GM12875 (cell line): ENCODE data around the gene GRIA3.

Experiments
- H3K4me3 ChIP-seq: one replicate; pipeline ENCODE4 v1.5.1; 2011; ENCODE audit warnings: low read depth, low read length, control low read depth
- TF ChIP-seq, protein P1 (sequence below): IDR thresholded peaks from 2 replicates; pipeline ENCODE4 v1.5.1; 2011; ENCODE audit warnings: low read depth, mild to moderate bottlenecking, control low read depth, inconsistent platforms, low read length, moderate library complexity, borderline replicate concordance; ENCODE audit not compliant: insufficient read depth

Gene GRIA3

DNA sequence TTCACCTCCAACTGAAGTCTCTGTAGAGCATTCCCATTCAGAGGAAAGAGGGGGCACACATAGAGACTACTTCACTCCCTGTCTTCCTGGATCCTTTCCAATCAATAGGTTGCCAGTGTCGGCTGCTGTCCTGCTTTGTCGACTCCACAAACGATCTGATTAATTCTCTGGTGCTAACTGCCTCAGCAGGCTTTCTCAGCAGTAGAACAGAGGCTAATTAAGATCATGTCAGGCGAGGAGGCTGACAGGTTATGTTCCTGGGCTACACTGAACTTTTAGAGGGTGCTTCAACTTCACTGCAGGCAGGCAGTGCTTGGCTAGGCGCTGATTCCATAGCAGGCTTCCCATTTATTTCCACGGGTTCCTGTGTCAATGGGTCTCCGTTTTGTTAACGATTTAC is 79.2 kb downstream of the GRIA3 start:
- TF ChIP-seq, protein P1, sequence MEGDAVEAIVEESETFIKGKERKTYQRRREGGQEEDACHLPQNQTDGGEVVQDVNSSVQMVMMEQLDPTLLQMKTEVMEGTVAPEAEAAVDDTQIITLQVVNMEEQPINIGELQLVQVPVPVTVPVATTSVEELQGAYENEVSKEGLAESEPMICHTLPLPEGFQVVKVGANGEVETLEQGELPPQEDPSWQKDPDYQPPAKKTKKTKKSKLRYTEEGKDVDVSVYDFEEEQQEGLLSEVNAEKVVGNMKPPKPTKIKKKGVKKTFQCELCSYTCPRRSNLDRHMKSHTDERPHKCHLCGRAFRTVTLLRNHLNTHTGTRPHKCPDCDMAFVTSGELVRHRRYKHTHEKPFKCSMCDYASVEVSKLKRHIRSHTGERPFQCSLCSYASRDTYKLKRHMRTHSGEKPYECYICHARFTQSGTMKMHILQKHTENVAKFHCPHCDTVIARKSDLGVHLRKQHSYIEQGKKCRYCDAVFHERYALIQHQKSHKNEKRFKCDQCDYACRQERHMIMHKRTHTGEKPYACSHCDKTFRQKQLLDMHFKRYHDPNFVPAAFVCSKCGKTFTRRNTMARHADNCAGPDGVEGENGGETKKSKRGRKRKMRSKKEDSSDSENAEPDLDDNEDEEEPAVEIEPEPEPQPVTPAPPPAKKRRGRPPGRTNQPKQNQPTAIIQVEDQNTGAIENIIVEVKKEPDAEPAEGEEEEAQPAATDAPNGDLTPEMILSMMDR: no peak
- H3K4me3 ChIP-seq: no peak overlapping the region

DNA sequence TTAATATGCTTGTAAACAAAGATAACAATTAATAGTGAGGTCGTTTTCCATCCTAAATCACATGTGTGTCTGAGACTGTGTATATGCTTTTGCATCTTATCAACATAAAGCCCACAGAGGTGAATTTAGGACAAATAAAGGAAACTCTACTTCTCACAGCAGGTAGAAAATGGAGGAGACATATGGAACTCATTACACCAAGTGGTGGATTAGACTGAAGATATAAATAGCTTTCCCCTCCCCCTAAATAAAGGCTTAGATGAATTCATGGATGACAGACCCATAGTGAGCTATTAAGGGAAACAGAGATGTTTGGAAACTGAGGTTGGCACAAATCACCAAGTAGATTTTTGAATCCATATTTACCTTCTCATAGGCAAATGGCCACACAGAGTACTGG is 79.7 kb downstream of the GRIA3 start:
- TF ChIP-seq, protein P1: no peak
- H3K4me3 ChIP-seq: no peak overlapping the region

DNA sequence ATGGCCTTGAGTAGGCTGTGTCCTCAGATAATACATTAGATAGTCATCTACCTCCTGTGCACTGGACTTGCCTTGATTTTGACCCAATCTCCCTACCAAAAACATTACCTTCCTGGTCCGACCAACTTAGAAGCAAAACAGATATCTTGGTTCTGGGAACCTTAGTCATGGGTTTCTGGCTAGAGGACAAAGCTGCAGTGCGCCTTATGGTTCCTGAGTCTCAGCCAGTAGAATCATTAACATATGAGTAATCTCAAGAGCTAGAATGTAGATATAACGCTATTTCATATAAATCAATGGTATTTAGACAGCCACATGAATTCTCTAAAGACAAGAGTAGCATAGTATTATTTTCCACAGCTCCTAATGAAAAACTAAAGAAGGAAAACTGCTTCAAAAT is 83.1 kb downstream of the GRIA3 start:
- TF ChIP-seq, protein P1: no peak
- no peak overlapping the region for H3K4me3 ChIP-seq

DNA sequence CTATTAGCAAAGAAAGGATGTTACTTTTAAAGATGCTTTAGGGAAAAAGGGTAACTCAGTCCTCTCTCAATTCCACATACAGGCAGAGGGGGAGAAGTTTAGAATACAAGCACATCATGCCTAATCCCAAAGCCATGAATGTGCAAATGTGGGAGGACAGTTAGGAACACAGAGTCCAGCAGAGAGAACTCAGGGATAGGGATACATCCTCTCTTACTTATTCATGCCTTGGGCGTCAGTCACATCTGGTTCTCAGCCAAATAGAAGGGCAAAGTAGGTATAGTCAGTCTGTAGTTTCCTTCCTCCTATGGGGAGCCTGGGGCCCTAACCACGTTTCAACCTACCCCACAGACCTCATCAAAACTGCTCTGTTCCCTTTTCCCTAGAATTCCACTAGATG is 87.8 kb downstream of the GRIA3 start:
- no peak overlapping the region for H3K4me3 ChIP-seq
- TF ChIP-seq, protein P1: no peak

DNA sequence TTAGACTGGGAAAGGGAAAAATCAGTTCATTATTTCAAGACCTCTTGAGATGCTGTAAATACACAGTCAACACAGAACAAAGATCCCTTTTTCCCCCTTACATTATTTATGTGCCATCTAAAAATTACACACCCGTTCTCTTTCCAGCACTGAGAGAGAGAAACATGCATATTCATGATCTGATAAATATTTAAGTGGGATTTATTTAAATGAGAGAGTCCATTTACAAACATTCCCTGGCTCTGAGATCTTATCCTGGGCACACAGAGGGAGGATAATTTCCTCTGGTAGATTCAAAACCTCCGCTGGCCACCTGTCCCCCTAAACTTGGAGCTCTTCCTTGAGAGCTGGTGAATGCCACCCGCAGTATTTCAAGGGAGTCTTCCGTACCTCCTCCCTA is 88.6 kb downstream of the GRIA3 start:
- no peak overlapping the region for H3K4me3 ChIP-seq
- TF ChIP-seq, protein P1: no peak

DNA sequence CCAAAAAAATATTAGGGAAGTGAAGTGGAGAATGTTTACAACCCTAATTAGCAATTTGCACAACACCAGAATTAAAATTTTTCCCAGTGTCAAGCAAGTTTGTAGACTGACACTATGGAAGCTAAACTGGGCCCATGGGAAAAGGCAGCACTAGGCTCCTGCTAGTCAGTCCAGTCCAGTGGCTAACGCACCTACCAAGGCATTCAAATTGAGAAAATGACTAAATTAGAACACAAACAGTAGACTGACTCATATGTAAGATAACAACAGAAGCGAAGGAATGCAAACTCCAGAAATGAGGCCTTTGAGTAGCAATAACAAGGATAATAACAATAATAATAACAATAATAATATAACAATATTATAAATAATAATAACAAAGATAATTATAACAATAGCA is 90.7 kb downstream of the GRIA3 start:
- no peak overlapping the region for H3K4me3 ChIP-seq
- TF ChIP-seq, protein P1: no peak

DNA sequence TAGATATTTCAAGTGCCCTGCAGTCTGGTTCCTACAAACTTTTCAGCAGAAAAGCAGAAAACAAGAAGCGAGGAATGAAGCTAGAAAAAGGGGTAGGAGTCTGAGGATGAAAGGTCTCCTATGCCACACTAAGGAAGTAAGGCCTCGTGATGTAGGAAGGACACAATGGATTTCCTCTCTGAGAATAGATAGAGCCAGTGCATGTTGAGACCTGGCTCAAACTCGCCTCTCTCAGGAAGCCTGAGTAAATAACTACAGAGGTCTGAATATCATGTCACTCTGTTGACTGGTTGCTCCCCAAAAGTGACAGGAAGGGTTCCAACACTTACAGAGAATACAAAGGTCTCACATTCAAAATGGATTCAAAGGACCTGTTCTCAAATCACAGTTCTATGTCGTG is 93.3 kb downstream of the GRIA3 start:
- no peak overlapping the region for H3K4me3 ChIP-seq
- TF ChIP-seq, protein P1: no peak
